IMR-90 (cell line): ENCODE measurements around the gene MAPK11. TPM values are rescaled to one million over a fixed set of nuclear protein-coding genes. Genes with fewer than 3 reads are reported as not detected.

Experiments
- ATAC-seq: fragments of 200-7000 bp; cut with Tn5 transposase; 2 replicates; pipeline ENCODE4 v1.9.1; 2020; ENCODE audit warnings: low read depth, mild to moderate bottlenecking, moderate library complexity
- BruUV-seq: library from RNA; stranded (reverse); fragments of 400-500 nt; replicated peaks from 2 replicates; lab custom pipeline; 2021; lab: Mats Ljungman, UMichigan
- CTCF ChIA-PET: fragments of 300-600 bp; formaldehyde crosslinking; extraction: SDS; loops from one replicate; lab custom pipeline; 2021; ENCODE audit warnings: antibody characterized with exemption; lab: Yijun Ruan, JAX
- POLR2A ChIA-PET: fragments of 300-600 bp; sonication (Branson Sonifier 250); formaldehyde crosslinking; loops from one replicate; lab custom pipeline; 2022; ENCODE audit warnings: antibody characterized with exemption; ENCODE audit not compliant: unreplicated experiment; lab: Charles Lee
- DNase-seq: peaks from one replicate; pipeline ENCODE4 v3.0.0; 2013
- H2AFZ ChIP-seq: replicated peaks from 2 replicates; pipeline ENCODE3; 2013; ENCODE audit warnings: low read length, mild to moderate bottlenecking; ENCODE audit not compliant: poor library complexity
- H2AK5ac ChIP-seq: 2 replicates; pipeline ENCODE4 v1.6.1; 2013; ENCODE audit warnings: low read depth, low read length, inconsistent platforms
- H2AK9ac ChIP-seq: replicated peaks from 2 replicates; pipeline ENCODE3; 2013; ENCODE audit warnings: mild to moderate bottlenecking, low read depth, low read length, moderate library complexity; ENCODE audit not compliant: poor library complexity
- H2BK120ac ChIP-seq: 2 replicates; pipeline ENCODE4 v1.6.1; 2013; ENCODE audit warnings: low read depth, low read length, inconsistent platforms
- H2BK15ac ChIP-seq: 3 replicates; pipeline ENCODE4 v1.6.1; 2013; ENCODE audit warnings: low read depth, low read length, inconsistent platforms
- H2BK20ac ChIP-seq: 2 replicates; pipeline ENCODE4 v1.6.1; 2013; ENCODE audit warnings: low read depth, mild to moderate bottlenecking, inconsistent platforms, low read length, moderate library complexity
- H2BK5ac ChIP-seq: 2 replicates; pipeline ENCODE4 v1.6.1; 2013; ENCODE audit warnings: mild to moderate bottlenecking, low read depth, low read length, inconsistent platforms; ENCODE audit not compliant: poor library complexity, severe bottlenecking
- H3K14ac ChIP-seq: replicated peaks from 2 replicates; pipeline ENCODE4 v1.6.1; 2013; ENCODE audit warnings: low read depth, low read length, inconsistent platforms
- H3K18ac ChIP-seq: 2 replicates; pipeline ENCODE4 v1.6.1; 2013; ENCODE audit warnings: low read depth, low read length, control low read depth
- H3K23ac ChIP-seq: 2 replicates; pipeline ENCODE4 v1.6.1; 2013; ENCODE audit warnings: low read depth, low read length, inconsistent platforms
- H3K27ac ChIP-seq: 2 replicates; pipeline ENCODE4 v1.5.1; 2013; ENCODE audit warnings: mild to moderate bottlenecking, control low read depth, low read length; ENCODE audit not compliant: insufficient read depth
- H3K27me3 ChIP-seq: 2 replicates; pipeline ENCODE4 v1.6.1; 2013; ENCODE audit warnings: low read length; ENCODE audit not compliant: control insufficient read depth, insufficient read depth
- H3K36me3 ChIP-seq: 2 replicates; pipeline ENCODE4 v1.6.1; 2013; ENCODE audit warnings: low read length, mixed read lengths; ENCODE audit not compliant: control insufficient read depth, insufficient read depth
- H3K4ac ChIP-seq: 2 replicates; pipeline ENCODE4 v1.6.1; 2013; ENCODE audit warnings: low read depth, low read length, inconsistent platforms
- H3K4me1 ChIP-seq: 2 replicates; pipeline ENCODE4 v1.6.1; 2013; ENCODE audit warnings: low read length, mixed read lengths; ENCODE audit not compliant: control insufficient read depth, insufficient read depth
- H3K4me2 ChIP-seq: 2 replicates; pipeline ENCODE4 v1.6.1; 2013; ENCODE audit warnings: low read depth, mild to moderate bottlenecking, control low read depth, low read length, moderate library complexity
- H3K4me3 ChIP-seq: 2 replicates; pipeline ENCODE4 v1.5.1; 2013; ENCODE audit warnings: low read depth, mild to moderate bottlenecking, control low read depth, low read length, moderate library complexity; ENCODE audit not compliant: insufficient read depth
- H3K56ac ChIP-seq: 2 replicates; pipeline ENCODE4 v1.6.1; 2013; ENCODE audit warnings: low read length, inconsistent platforms; ENCODE audit not compliant: insufficient read depth; ENCODE audit errors: extremely low read depth
- H3K79me1 ChIP-seq, 2 experiments: 2 replicates each; pipeline ENCODE4 v1.6.1; 2013; ENCODE audit warnings: low read length in 2 of 2, inconsistent platforms in 1 of 2, low read depth in 1 of 2
- H3K9ac ChIP-seq: 2 replicates; pipeline ENCODE4 v1.6.1; 2013; ENCODE audit warnings: low read depth, low read length, control low read depth
- H3K9me1 ChIP-seq: 2 replicates; pipeline ENCODE4 v1.6.1; 2013; ENCODE audit warnings: low read length, inconsistent platforms; ENCODE audit not compliant: insufficient read depth
- H3K9me3 ChIP-seq: 2 replicates; pipeline ENCODE4 v1.6.1; 2013; ENCODE audit warnings: low read length; ENCODE audit not compliant: control insufficient read depth, insufficient read depth
- H4K20me1 ChIP-seq: 2 replicates; pipeline ENCODE4 v1.6.1; 2013; ENCODE audit warnings: low read length, inconsistent platforms; ENCODE audit not compliant: insufficient read depth
- H4K5ac ChIP-seq: 2 replicates; pipeline ENCODE4 v1.6.1; 2013; ENCODE audit warnings: mild to moderate bottlenecking, low read depth, low read length, control low read depth
- H4K8ac ChIP-seq, 2 experiments: 2 replicates each; pipeline ENCODE4 v1.6.1; 2013; ENCODE audit warnings: low read depth in 2 of 2, low read length in 2 of 2, control low read depth in 1 of 2, inconsistent platforms in 1 of 2
- H4K91ac ChIP-seq: 2 replicates; pipeline ENCODE4 v1.6.1; 2013; ENCODE audit warnings: low read depth, low read length, inconsistent platforms; ENCODE audit not compliant: insufficient read depth
- BHLHE40 ChIP-seq: fragments of 150-350 bp; IDR thresholded peaks from 2 replicates; pipeline ENCODE4 v1.6.1; 2016; ENCODE audit warnings: mild to moderate bottlenecking, low read depth, low read length
- CEBPB ChIP-seq: IDR thresholded peaks from 2 replicates; pipeline ENCODE4 v1.6.1; 2012; ENCODE audit warnings: low read depth, low read length, improper control_type of control experiment
- CHD1 ChIP-seq: IDR thresholded peaks from 2 replicates; pipeline ENCODE4 v1.6.1; 2012; ENCODE audit warnings: low read depth, low read length, improper control_type of control experiment
- CTCF ChIP-seq: conservative IDR thresholded peaks from 2 replicates; pipeline ENCODE4 v1.5.1; 2012; ENCODE audit warnings: mild to moderate bottlenecking, low read depth, low read length, improper control_type of control experiment
- ELK1 ChIP-seq: fragments of 150-350 bp; IDR thresholded peaks from 2 replicates; pipeline ENCODE4 v1.6.1; 2016; ENCODE audit warnings: low read depth, mild to moderate bottlenecking, low read length, moderate library complexity, borderline replicate concordance
- FOS ChIP-seq: fragments of 150-350 bp; IDR thresholded peaks from 2 replicates; pipeline ENCODE4 v1.6.1; 2016; ENCODE audit warnings: low read depth, low read length
- MAFK ChIP-seq: IDR thresholded peaks from 2 replicates; pipeline ENCODE4 v1.6.1; 2012; ENCODE audit warnings: low read depth, low read length, improper control_type of control experiment
- MAZ ChIP-seq: IDR thresholded peaks from 2 replicates; pipeline ENCODE4 v1.6.1; 2012; ENCODE audit warnings: low read depth, mild to moderate bottlenecking, low read length, improper control_type of control experiment, moderate library complexity, borderline replicate concordance
- MXI1 ChIP-seq: IDR thresholded peaks from 2 replicates; pipeline ENCODE4 v1.6.1; 2012; ENCODE audit warnings: low read depth, mild to moderate bottlenecking, low read length, moderate library complexity, borderline replicate concordance
- NFE2L2 ChIP-seq: fragments of 150-350 bp; IDR thresholded peaks from 2 replicates; pipeline ENCODE4 v1.6.1; 2016; ENCODE audit warnings: low read depth, mild to moderate bottlenecking, low read length
- POLR2A ChIP-seq: IDR thresholded peaks from 2 replicates; pipeline ENCODE4 v1.6.1; 2012; ENCODE audit warnings: mild to moderate bottlenecking, low read depth, low read length
- RAD21 ChIP-seq: IDR thresholded peaks from 2 replicates; pipeline ENCODE4 v1.6.1; 2012; ENCODE audit warnings: low read length, improper control_type of control experiment
- RCOR1 ChIP-seq: IDR thresholded peaks from 2 replicates; pipeline ENCODE4 v1.6.1; 2012; ENCODE audit warnings: mild to moderate bottlenecking, low read length, improper control_type of control experiment; ENCODE audit not compliant: insufficient replicate concordance
- RFX5 ChIP-seq: IDR thresholded peaks from 2 replicates; pipeline ENCODE4 v1.8.0; 2012; ENCODE audit warnings: low read depth, mild to moderate bottlenecking, low read length, moderate library complexity
- SMC3 ChIP-seq: fragments of 150-350 bp; IDR thresholded peaks from 2 replicates; pipeline ENCODE4 v1.6.1; 2016; ENCODE audit warnings: low read depth, mild to moderate bottlenecking, antibody characterized with exemption, low read length, moderate library complexity
- USF2 ChIP-seq: fragments of 150-350 bp; IDR thresholded peaks from 2 replicates; pipeline ENCODE4 v1.6.1; 2017; ENCODE audit warnings: mild to moderate bottlenecking, antibody characterized with exemption, low read length, low read depth
- WGBS, 2 experiments: methylation state at CpG; one replicate each; pipeline versions ENCODE4 v1.1.5 to v1.1.7; 2013; ENCODE audit warnings: missing lambda C conversion rate in 2 of 2; ENCODE audit not compliant: insufficient read length in 1 of 2; ENCODE audit errors: extremely low coverage in 2 of 2; 5-methylcytosine and 5-hydroxymethylcytosine counted together
- dilution Hi-C: fragments of 300-500 bp; cut with HindIII; formaldehyde crosslinking; loops from one replicate; pipeline ENCODE4 v1.14.3; 2018; ENCODE audit warnings: low sequenced_read_pairs; ENCODE audit not compliant: unreplicated experiment
- in situ Hi-C: fragments of 300-500 bp; cut with MboI; formaldehyde crosslinking; loops from 3 replicates; pipeline ENCODE4 v1.14.3; 2019; ENCODE audit warnings: low sequenced_read_pairs, inconsistent platforms, mixed read lengths
- intact Hi-C: fragments of 100-400 bp; cut with micrococcal nuclease; formaldehyde crosslinking; loops from 2 replicates; pipeline ENCODE4 v1.10.0; 2022
- polyA plus RNA-seq, 3 experiments: library from polyadenylated mRNA; depleted of rRNA; stranded (reverse); fragments of >200 nt; gene quantifications; 2 replicates each; pipeline ENCODE4 v1.2.3, GENCODE V29; 2012; ENCODE audit warnings: low replicate concordance in 1 of 3
- total RNA-seq: library from RNA; depleted of rRNA; stranded (reverse); fragments of >200 nt; gene quantifications from 2 replicates; pipeline ENCODE4 v1.2.3, GENCODE V29; 2012

The MAPK11 gene
- total and polyA plus RNA-seq, 2 of the 4 experiments (the other 2 are of a cell fraction): 8.1 to 14.4 TPM

GRCh38 chr22:50260434-50260800, 9.8 kb downstream of the MAPK11 start:
- Histone ChIP-seq H3K56ac (peak overlapping the region; percentile 76; the same call in 1 of the 2 replicates), H3K4ac (peak overlapping the region; percentile 86), H3K4me1 (peaks cover 17% of the 10 kb centered on the region), H3K9me1 (peaks cover 4% of the 10 kb centered on the region; the same call in 1 of the 2 replicates), H3K4me2 (peak overlapping the region; percentile 73), H2BK120ac (peak overlapping the region; percentile 12; the same call in 1 of the 2 replicates), H2BK15ac (no peak overlapping the region), H4K5ac (peak overlapping the region; percentile 8; the same call in 1 of the 2 replicates), H2BK20ac (no peak overlapping the region; the same call in 1 of the 2 replicates), H4K8ac (peak overlapping the region; percentile 61 to 80; a peak in 3 of 4 replicates), H3K79me1 (peaks cover 9 to 43% of the 10 kb centered on the region in 2 experiments; a peak in 3 of 4 replicates), H3K23ac (peak overlapping the region; percentile 62; the same call in 1 of the 2 replicates), H3K27me3 (no peaks in the 10 kb centered on the region), H3K4me3 (peak overlapping the region; percentile 90), H3K18ac (peak overlapping the region; percentile 30; the same call in 1 of the 2 replicates), H2AK9ac (peak overlapping the region; percentile 99), H3K9me3 (no peaks in the 10 kb centered on the region), H4K91ac (peak overlapping the region; percentile 0), H3K27ac (peak overlapping the region; percentile 87), H4K20me1 (peaks cover 24% of the 10 kb centered on the region), H3K36me3 (peaks cover 17% of the 10 kb centered on the region; the same call in 1 of the 2 replicates), H3K14ac (peak overlapping the region; percentile 78), H2BK5ac (peak overlapping the region; percentile 35), H2AFZ (peak overlapping the region; percentile 76), H3K9ac (peak overlapping the region; percentile 68), H2AK5ac (peak overlapping the region; percentile 94)
- ChIA-PET POLR2A (no interaction called here), CTCF (interaction anchor here (1.2 kb wide), 1 partner anchor 9 kb away, joined by 3 read pairs; the partner anchor contains the start of gene HDAC10)
- DNase-seq (no peak), ATAC-seq (peak; percentile 3; the same call in 1 of the 2 replicates)
- dilution Hi-C loops: no loop called here
- WGBS, 2 experiments: 22% methylated on average over 3 of the region's 11 CpGs; no CpG with 5 or more reads in 1 of the 2 experiments
- in situ Hi-C loops: no loop called here
- BruUV-seq: no TSS peak
- TF ChIP-seq MAFK (no peak), MXI1 (no peak), RFX5 (no peak), POLR2A (no peak), FOS (no peak), CTCF (no peak), MAZ (no peak), CEBPB (no peak), USF2 (no peak), NFE2L2 (no peak), ELK1 (no peak), BHLHE40 (no peak), CHD1 (no peak), SMC3 (no peak), RAD21 (no peak), RCOR1 (no peak)
- intact Hi-C loops: no loop called here
